HG02759 (cell line): ENCODE data around the gene C17orf67.

ENCODE experiments used
- ATAC-seq: cut with Tn5 transposase; IDR thresholded peaks from one replicate; pipeline ENCODE4 v1.9.1; 2021; ENCODE audit warnings: mild to moderate bottlenecking, moderate library complexity; ENCODE audit not compliant: unreplicated experiment

C17orf67 gene

GRCh38 chr17:56833809-56834379, at the start of gene C17orf67, which contains the start of gene DGKE:
C17orf67 (minus strand) TSS chr17:56833920; CDS start chr17:56815810, 18,110 bp downstream.
DGKE (plus strand) TSS chr17:56834151; CDS start chr17:56834796, 645 bp downstream.
- peak; percentile 79 for ATAC-seq

DNA sequence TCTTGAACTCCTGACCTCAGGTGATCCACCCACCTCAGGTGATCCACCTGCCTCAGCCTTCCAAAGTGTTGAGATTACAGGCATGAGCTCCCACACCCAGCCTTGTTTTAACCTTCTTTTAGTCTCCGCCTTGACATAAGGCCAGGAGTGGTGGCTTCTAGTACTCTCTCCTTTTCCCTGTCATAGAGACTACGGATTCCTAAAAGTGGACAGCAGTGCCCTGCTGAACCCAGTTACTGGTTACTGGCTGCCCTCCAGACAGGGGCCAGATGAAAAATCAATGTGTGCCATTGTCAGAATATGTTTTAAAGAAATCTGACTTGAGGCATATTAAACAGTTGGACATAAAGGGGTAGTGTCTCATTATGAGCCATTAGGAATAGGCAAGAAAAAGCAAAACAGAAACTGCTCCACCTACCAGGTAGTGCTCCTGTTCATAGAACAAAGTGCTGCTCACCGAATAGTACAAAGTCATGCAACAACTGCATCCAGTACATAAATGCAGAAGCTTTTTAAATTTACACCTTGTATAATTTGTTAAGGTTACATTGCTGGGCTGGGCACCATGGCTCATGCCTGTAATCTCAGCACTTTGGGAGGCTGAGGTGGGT, 48.1 kb upstream of the C17orf67 start:
- ATAC-seq: no peak

DNA sequence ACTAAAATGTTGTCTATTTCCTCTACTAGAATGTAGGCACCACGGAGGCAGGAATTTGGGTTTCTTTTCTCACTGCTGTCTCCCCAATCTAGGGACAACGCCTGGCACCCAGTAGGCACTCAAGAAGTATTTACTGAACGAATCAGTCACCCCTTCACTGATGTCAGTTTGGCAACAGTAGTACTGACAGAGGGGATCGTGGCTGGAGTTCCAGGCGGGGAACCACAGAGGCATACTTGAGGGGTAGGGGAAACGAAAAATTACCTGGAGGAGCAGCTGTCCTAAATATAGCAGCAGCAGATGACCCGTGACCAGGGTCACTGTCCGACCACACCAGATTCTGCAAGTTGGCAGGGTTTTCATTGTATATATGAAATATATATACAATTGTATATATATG, 46.9 kb upstream of the C17orf67 start:
- ATAC-seq: no peak

GRCh38 chr17:56880133-56880532, 46.4 kb upstream of the C17orf67 start:
- no peak for ATAC-seq

- no peak for ATAC-seq
These were observed 45.6 kb upstream of the C17orf67 start for GRCh38 chr17:56879280-56879679.

GRCh38 chr17:56876766-56877179, 43.1 kb upstream of the C17orf67 start:
- ATAC-seq: no peak

DNA sequence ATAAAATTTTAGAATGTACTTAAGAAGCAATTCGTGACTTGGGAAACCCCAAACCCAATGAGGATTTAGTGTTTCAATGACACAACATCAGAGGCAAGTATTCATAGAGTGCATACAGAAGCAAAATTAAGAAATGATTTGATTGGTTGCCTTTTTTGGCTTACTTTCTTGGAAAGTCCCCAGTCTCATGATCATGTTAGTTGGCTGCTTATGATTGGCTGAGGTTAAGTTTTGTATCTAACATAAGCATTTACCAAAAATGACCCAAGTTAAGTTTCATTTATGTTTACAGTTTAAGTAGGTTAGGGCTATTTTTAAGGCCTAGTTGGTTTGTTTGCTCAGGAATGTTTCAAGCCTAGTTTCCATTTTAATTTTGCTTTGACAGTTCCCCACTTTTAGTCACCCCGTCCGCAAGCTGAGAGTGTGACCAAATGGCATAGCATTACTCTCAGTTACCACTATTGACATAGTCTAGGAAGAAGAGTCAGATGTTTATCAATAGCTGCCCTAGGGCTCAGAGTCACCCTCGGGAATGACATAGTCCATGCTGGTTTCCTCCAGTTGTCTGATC, 36.4 kb upstream of the C17orf67 start:
- no peak for ATAC-seq

DNA sequence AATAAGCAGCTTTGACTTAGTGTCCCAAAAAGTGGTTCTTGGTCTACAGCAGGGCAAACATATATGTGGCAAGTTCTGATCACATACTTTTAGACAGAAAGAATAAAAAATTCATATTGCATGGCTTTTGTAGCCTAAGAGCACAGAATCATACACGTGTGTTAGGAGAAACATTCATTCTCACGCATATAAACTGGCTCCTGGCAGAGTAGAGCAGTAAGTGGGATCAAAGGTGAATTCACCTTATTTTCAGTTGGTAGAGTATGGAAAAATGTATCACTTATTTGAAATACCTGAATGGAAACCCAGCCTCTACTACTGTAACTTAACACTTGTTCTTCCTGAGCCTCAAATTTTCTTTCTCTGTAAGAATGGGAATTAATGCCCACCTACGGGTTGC, 35.0 kb upstream of the C17orf67 start:
- no peak for ATAC-seq

- no peak for ATAC-seq
These were observed 34.2 kb upstream of the C17orf67 start for GRCh38 chr17:56867948-56868376.

- ATAC-seq: no peak
These were observed 32.8 kb upstream of the C17orf67 start for GRCh38 chr17:56866496-56866895.

- no peak for ATAC-seq
These were observed 32.4 kb upstream of the C17orf67 start for GRCh38 chr17:56866076-56866475.

DNA sequence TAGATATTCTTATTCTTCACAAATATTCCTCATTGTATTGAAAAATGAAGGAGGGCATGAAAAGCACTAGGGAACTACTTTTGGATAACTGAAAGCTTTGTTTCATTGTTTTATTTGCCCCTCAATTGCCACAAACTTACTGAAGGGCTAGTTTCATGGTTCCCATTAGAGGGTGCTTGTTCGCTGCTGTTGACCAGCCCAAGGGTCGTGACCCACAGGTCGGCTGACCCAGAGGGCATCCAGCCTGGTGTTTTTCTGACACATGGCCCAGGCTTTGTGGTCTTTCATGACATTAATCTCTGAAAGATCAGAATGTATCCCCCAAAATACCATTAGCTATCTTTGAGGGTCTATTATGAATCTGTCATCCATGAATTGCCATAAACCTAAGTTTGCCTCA, 30.3 kb upstream of the C17orf67 start:
- ATAC-seq: no peak

DNA sequence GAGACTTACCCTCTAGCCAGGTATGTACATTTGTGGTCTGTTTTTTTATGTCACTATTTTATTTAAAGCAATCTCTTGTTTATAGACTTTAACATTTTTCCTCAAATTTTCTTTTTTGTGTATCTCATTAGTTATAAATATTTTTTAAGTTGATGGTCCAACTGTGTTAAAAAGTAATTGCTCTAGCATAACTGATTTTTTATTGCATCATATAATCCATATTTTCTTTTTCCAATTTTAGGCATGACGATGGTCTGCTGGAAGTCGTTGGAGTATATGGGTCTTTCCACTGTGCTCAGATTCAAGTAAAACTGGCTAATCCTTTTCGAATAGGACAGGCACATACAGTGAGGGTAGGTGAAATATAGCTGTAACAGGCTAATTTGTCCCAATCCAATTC, 28.2 kb upstream of the C17orf67 start:
- no peak for ATAC-seq

DNA sequence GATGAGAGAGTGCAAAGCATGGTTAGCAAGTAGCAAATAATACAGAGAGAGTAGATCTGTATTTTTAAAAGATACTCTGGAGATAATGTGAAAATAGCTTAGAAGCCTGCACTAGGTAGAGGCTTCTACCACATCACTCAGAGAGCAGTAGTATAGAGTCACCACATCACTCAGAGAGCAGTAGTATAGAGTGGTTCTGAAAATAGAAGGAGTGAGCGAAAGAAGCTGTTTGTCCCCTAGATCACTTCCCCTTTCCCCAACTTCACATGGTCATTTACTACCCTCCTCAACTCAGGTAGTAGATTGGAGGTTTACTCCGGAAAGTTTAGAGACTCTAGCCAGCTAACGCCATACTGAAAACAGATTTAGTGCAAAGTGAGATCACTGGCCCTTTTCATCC, 17.3 kb upstream of the C17orf67 start:
- ATAC-seq: no peak

DNA sequence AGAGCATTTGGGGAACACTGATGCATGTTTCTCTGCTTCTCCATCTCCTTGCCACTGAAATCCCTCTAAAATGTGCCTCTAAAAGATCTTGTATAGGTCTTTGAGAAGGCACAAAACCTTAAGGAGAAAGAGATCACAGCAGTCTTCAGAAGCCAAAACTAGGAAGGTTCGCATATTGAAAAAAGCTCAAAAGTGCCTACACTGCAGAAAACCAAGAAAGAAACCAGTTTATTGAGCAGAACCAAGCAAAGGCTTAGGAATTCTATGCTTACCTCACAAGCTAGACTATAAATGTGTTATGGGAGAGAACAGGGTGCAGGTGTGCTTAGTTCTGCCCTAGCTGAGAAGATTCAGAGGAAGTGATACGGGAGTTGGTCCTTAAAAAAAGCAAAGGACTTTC, 16.9 kb upstream of the C17orf67 start:
- no peak for ATAC-seq

- ATAC-seq: no peak
These were observed 15.4 kb upstream of the C17orf67 start for GRCh38 chr17:56849131-56849530.

- no peak for ATAC-seq
These were observed 13.4 kb upstream of the C17orf67 start for GRCh38 chr17:56847106-56847505.

GRCh38 chr17:56845934-56846333, 12.2 kb upstream of the C17orf67 start:
- ATAC-seq: no peak

- ATAC-seq: no peak
These were observed 8.9 kb upstream of the C17orf67 start for GRCh38 chr17:56842577-56842976.

- no peak for ATAC-seq
These were observed 5.0 kb upstream of the C17orf67 start for GRCh38 chr17:56838687-56839086.

DNA sequence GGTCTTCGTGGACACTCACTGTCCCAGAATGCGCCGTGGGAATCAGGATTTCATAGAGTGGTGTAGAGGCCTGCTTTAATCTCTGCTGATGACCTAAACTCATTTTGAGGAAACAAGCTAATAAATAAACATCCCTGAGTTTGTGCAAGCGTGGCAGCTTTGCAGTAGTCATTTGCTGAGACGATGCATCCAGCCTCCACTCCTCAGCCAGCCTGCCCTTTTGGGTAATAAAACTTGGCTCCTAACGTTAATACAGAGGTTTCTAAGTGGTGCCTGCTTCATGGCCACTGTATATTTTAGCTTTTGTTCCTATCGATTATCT, 1.5 kb upstream of the C17orf67 start:
- ATAC-seq: no peak

GRCh38 chr17:56834380-56835263, 902 bp upstream of the C17orf67 start:
- ATAC-seq: peak; percentile 30
